ENCODE data around the gene GRAMD1B. TPM values are rescaled to one million over a fixed set of nuclear protein-coding genes. Genes with fewer than 3 reads are reported as not detected.

The GRAMD1B gene
- total and polyA plus RNA-seq, 5 donors = 2.0 to 4.1 (median 2.6) TPM

GRCh38 chr11:123392844-123393243 is 37.2 kb upstream of the GRAMD1B start:
- no peaks in the 10 kb centered on the region for H3K9me3 ChIP-seq (ENCODE audit: control insufficient read depth, low read length)
- no peak for DNase-seq
- no peak for ATAC-seq
- no peaks in the 10 kb centered on the region for H3K4me1 ChIP-seq (ENCODE audit: control insufficient read depth, insufficient read depth, low read length)
- no peak overlapping the region for H3K4me3 ChIP-seq (ENCODE audit: low read length)
- no peaks in the 10 kb centered on the region for H3K27me3 ChIP-seq (ENCODE audit: control insufficient read depth, insufficient read depth)
- intact Hi-C loops (cut with DNase I) = no loop called here
- no peak overlapping the region for H3K27ac ChIP-seq (ENCODE audit: low read length)
- 50% methylated on average over 3 of the region's 3 CpGs for WGBS

GRCh38 chr11:123393312-123393927 is 36.6 kb upstream of the GRAMD1B start:
- ATAC-seq (no peak), DNase-seq (no peak)
- Histone ChIP-seq H3K9me3 (ENCODE audit: control insufficient read depth, low read length) (no peaks in the 10 kb centered on the region), H3K4me3 (ENCODE audit: low read length) (no peak overlapping the region), H3K27ac (ENCODE audit: low read length) (no peak overlapping the region), H3K27me3 (ENCODE audit: control insufficient read depth, insufficient read depth) (no peaks in the 10 kb centered on the region), H3K4me1 (ENCODE audit: control insufficient read depth, insufficient read depth, low read length) (no peaks in the 10 kb centered on the region)
- WGBS = 66% methylated on average over 6 of the region's 6 CpGs
- intact Hi-C loops (cut with DNase I) = no loop called here

DNA sequence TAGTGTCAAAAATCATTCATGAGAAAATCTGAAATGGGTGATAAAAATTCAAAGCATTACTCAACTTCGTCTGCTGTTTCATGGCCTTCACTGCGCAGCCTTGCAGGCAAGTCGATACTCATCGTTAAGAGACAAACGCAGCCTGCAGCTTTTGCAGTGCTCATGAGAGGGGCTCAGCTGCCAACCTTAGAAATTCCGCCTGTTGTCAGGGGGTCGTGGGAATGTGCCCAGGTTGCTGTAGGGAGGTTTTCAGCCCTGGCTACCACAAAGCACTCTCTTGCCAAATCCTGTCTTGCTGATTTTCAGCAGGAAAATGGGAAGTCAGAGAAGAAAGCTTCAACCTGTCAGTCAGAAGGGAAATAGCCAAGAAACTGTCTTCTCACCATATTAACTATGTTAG is 25.4 kb upstream of the GRAMD1B start:
- no peak overlapping the region for H3K4me3 ChIP-seq (ENCODE audit: low read length)

GRCh38 chr11:123405123-123405592 is 24.9 kb upstream of the GRAMD1B start:
- H3K27ac ChIP-seq (ENCODE audit: low read length) = no peak overlapping the region
- peak; percentile 53 to 72 (median 55) for DNase-seq
- peaks cover 2% of the 10 kb centered on the region for H3K4me1 ChIP-seq (ENCODE audit: control insufficient read depth, insufficient read depth, low read length)
- no peaks in the 10 kb centered on the region for H3K9me3 ChIP-seq (ENCODE audit: control insufficient read depth, low read length)
- H3K4me3 ChIP-seq (ENCODE audit: low read length) = no peak overlapping the region
- WGBS = 36% methylated on average over 5 of the region's 5 CpGs
- ATAC-seq = peak; percentile 89 to 93
- intact Hi-C loops (cut with DNase I) = loop anchor here in 3 of 4 donors (5.0 to 10.0 kb wide), 3 partner anchors 72 to 103 kb away; no protein-coding TSS in a partner anchor
- H3K27me3 ChIP-seq (ENCODE audit: control insufficient read depth, insufficient read depth) = no peaks in the 10 kb centered on the region

More for the DNA sequence above, 25.4 kb upstream of the GRAMD1B start:
- intact Hi-C loops (cut with DNase I) = loop anchor here in 3 of 4 donors (5.0 to 10.0 kb wide), 3 partner anchors 73 to 102 kb away; no protein-coding TSS in a partner anchor
- no peak overlapping the region for H3K27ac ChIP-seq (ENCODE audit: low read length)
- no peaks in the 10 kb centered on the region for H3K27me3 ChIP-seq (ENCODE audit: control insufficient read depth, insufficient read depth)
- H3K9me3 ChIP-seq (ENCODE audit: control insufficient read depth, low read length) = no peaks in the 10 kb centered on the region
- ATAC-seq (no peak), DNase-seq (no peak)
- peaks cover 2% of the 10 kb centered on the region for H3K4me1 ChIP-seq (ENCODE audit: control insufficient read depth, insufficient read depth, low read length)
- 45% methylated on average over 7 of the region's 7 CpGs for WGBS

GRCh38 chr11:123406441-123407129 is 23.5 kb upstream of the GRAMD1B start:
- intact Hi-C loops (cut with DNase I) = loop anchor here in 3 of 4 donors (5.0 to 10.0 kb wide), 3 partner anchors 71 to 104 kb away; no protein-coding TSS in a partner anchor
- H3K27ac ChIP-seq (ENCODE audit: low read length) = no peak overlapping the region
- no peaks in the 10 kb centered on the region for H3K9me3 ChIP-seq (ENCODE audit: control insufficient read depth, low read length)
- no peaks in the 10 kb centered on the region for H3K27me3 ChIP-seq (ENCODE audit: control insufficient read depth, insufficient read depth)
- WGBS = 67% methylated on average over 4 of the region's 4 CpGs
- ATAC-seq (no peak), DNase-seq (no peak)
- peaks cover 2% of the 10 kb centered on the region for H3K4me1 ChIP-seq (ENCODE audit: control insufficient read depth, insufficient read depth, low read length)
- H3K4me3 ChIP-seq (ENCODE audit: low read length) = no peak overlapping the region

- peak; percentile 49 to 67 (median 51) for DNase-seq
- Histone ChIP-seq H3K27me3 (ENCODE audit: control insufficient read depth, insufficient read depth) (no peaks in the 10 kb centered on the region), H3K27ac (ENCODE audit: low read length) (no peak overlapping the region), H3K4me1 (ENCODE audit: control insufficient read depth, insufficient read depth, low read length) (peaks cover 2% of the 10 kb centered on the region), H3K4me3 (ENCODE audit: low read length) (no peak overlapping the region), H3K9me3 (ENCODE audit: control insufficient read depth, low read length) (no peaks in the 10 kb centered on the region)
- ATAC-seq = peak; percentile 61 to 68
- WGBS = 4% methylated on average over 7 of the region's 7 CpGs
- intact Hi-C loops (cut with DNase I) = loop anchor here in 3 of 4 donors (5.0 to 10.0 kb wide), 3 partner anchors 70 to 105 kb away; no protein-coding TSS in a partner anchor
Measured at GRCh38 chr11:123407130-123407995, 22.7 kb upstream of the GRAMD1B start.

- Histone ChIP-seq H3K27ac (ENCODE audit: low read length) (no peak overlapping the region), H3K4me1 (ENCODE audit: control insufficient read depth, insufficient read depth, low read length) (peaks cover 2% of the 10 kb centered on the region), H3K27me3 (ENCODE audit: control insufficient read depth, insufficient read depth) (no peaks in the 10 kb centered on the region), H3K9me3 (ENCODE audit: control insufficient read depth, low read length) (no peaks in the 10 kb centered on the region), H3K4me3 (ENCODE audit: low read length) (no peak overlapping the region)
- ATAC-seq (peak in 1 of 2 donors; percentile 64), DNase-seq (no peak)
- intact Hi-C loops (cut with DNase I) = loop anchor here in 3 of 4 donors (5.0 to 10.0 kb wide), 3 partner anchors 69 to 106 kb away; no protein-coding TSS in a partner anchor
- WGBS = 35% methylated on average over 7 of the region's 7 CpGs
Measured at GRCh38 chr11:123407996-123408597, 22.0 kb upstream of the GRAMD1B start.

- 71% methylated on average over 8 of the region's 8 CpGs for WGBS
- no peak overlapping the region for H3K27ac ChIP-seq (ENCODE audit: low read length)
- peaks cover 2% of the 10 kb centered on the region for H3K4me1 ChIP-seq (ENCODE audit: control insufficient read depth, insufficient read depth, low read length)
- ATAC-seq (peak; percentile 26 to 77), DNase-seq (no peak)
- no peaks in the 10 kb centered on the region for H3K27me3 ChIP-seq (ENCODE audit: control insufficient read depth, insufficient read depth)
- H3K9me3 ChIP-seq (ENCODE audit: control insufficient read depth, low read length) = no peaks in the 10 kb centered on the region
- intact Hi-C loops (cut with DNase I) = loop anchor here in 3 of 4 donors (5.0 to 10.0 kb wide), 3 partner anchors 68 to 107 kb away; no protein-coding TSS in a partner anchor
- H3K4me3 ChIP-seq (ENCODE audit: low read length) = no peak overlapping the region
Measured at GRCh38 chr11:123408619-123409455, 21.2 kb upstream of the GRAMD1B start.

DNA sequence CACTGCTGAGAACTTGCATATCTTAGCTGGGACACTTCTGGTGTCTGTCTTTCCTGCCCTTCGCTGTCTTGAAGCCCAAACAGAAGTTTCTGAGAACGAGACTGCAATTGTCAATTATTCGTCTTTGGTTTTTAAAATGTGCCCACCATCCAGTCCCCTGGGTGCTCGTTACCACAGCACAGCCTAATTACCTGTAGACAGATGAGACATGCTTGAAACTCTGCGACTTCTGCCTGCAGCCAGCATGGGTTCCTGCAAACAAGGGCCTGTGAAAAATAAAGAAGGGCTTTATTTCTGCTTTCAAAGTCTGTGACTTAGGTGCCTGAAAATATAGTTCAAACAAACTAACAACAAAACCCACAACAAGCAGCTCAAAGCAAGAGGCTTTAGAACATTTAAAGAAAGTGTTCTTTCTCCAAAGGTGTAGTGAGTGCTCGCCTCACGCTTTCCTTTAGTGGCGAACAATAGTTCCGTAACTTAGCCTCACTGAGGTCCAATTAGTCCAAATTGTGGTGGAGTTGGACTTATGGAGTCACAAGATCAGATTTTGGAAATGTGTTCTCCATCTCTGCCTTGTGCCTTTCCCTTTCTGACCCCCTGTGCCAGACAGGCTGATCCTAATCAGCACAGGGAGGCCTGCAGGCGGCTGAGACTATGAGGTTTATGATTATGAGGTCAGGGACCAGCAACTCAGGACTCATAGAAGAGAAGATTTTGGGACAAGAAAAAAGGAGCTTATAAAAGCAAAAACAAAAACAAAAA is 20.4 kb upstream of the GRAMD1B start:
- H3K27ac ChIP-seq (ENCODE audit: low read length) = no peak overlapping the region
- WGBS = 91% methylated on average over 10 of the region's 10 CpGs
- intact Hi-C loops (cut with DNase I) = loop anchor here (5.0 to 10.0 kb wide), 4 partner anchors 65 to 107 kb away; no protein-coding TSS in a partner anchor
- DNase-seq (no peak), ATAC-seq (no peak)
- H3K27me3 ChIP-seq (ENCODE audit: control insufficient read depth, insufficient read depth) = no peaks in the 10 kb centered on the region
- H3K9me3 ChIP-seq (ENCODE audit: control insufficient read depth, low read length) = no peaks in the 10 kb centered on the region
- H3K4me3 ChIP-seq (ENCODE audit: low read length) = no peak overlapping the region
- peaks cover 2% of the 10 kb centered on the region for H3K4me1 ChIP-seq (ENCODE audit: control insufficient read depth, insufficient read depth, low read length)

Measured in right cardiac atrium (tissue), 5 donors.